ENCODE measurements around the gene NRARP. TPM values are rescaled to one million over a fixed set of nuclear protein-coding genes. Genes with fewer than 3 reads are reported as not detected.
A peak's percentile ranks its signal among the peaks of the same experiment; 100 is the strongest.

The NRARP gene
- total RNA-seq, 4 donors from 2014 or later: 4.6 to 12.3 (median 7.2) TPM

DNA sequence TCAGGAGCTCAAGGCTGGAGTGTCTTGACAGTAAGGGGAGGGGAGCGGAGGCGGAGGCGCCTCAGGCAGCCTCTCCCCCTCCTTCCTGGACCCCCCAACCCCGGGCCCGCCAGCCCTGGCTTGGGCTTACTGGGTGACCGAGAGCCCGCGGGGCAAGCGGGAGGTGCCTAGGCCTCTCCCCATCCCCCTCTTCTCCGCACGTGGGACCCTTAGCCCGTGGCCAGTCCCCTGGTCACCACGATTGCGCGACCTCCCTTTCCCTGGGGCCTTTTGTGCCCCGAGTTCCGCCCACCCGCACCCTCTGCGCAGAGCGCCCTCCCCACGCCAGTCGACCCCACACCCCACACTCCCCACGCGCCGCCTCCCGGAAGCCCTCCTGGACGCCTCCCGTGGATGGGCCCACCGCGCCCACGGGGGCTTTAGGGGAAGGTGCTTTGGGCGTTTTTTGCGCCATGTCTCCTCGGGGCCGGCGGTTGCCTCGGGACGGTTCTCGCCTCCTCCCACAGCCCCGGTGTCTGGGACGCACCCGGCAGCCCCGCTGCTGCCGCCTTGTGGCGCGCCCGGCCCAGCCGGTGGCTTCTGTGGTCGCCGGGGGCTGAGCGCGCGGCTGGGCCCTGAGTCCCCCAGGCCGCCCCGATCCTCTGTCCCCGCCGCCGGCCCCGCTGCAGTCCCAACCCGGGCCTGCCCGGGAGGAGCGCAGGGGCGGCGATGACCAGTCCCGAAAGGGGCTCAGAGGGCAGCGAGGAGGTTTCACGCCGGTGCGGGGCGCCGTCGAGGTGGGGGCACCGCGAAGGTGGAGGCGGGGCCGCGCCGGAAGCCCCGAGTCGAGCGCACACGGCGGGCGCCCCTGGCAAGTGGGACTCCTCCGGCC is 21.4 kb downstream of the NRARP start:
- DNase-seq (ENCODE audit: low spot score) (no peak), ATAC-seq (ENCODE audit: low FRiP score) (no peak)
- TF ChIP-seq, protein P1, sequence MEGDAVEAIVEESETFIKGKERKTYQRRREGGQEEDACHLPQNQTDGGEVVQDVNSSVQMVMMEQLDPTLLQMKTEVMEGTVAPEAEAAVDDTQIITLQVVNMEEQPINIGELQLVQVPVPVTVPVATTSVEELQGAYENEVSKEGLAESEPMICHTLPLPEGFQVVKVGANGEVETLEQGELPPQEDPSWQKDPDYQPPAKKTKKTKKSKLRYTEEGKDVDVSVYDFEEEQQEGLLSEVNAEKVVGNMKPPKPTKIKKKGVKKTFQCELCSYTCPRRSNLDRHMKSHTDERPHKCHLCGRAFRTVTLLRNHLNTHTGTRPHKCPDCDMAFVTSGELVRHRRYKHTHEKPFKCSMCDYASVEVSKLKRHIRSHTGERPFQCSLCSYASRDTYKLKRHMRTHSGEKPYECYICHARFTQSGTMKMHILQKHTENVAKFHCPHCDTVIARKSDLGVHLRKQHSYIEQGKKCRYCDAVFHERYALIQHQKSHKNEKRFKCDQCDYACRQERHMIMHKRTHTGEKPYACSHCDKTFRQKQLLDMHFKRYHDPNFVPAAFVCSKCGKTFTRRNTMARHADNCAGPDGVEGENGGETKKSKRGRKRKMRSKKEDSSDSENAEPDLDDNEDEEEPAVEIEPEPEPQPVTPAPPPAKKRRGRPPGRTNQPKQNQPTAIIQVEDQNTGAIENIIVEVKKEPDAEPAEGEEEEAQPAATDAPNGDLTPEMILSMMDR (IDR thresholded peaks at IDR 0.05): no peak

DNA sequence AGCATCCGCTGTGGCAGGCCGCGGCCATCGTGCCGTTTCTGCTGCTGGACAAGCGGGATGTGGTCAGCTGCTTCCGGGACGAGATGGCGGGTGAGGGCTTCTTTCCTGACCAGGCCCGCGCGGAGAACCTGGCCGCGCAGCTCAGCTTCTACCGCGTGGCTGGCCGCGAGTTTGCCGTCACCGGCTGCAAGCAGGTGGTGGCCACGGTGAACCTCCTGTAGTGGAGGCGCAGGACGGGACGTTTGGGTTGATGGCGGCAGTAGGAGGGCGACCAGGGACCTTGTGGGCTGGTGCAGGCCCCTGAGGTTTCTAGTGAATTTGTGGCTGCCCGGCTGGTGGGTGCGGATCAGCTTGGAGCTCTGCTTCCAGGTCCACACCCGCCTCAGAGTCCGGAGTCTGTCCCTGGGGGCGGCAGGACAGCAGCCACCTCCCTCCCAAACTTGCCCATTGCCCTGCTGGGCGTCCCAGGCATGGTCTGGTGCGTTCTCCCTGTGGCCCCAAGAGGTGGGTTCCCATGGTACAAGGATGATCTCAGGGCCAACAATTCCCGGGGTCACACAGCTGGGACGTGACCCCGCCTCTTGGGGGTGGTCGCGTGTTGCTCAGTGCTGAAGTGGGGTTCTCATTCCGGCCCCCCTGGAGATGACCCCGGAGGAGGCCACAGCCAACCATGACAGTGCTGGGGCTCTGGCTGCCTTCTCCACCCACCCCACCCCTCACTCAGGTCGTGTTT is 22.2 kb downstream of the NRARP start:
- no peak for ATAC-seq (ENCODE audit: low FRiP score)
- TF ChIP-seq, protein P1 (IDR thresholded peaks at IDR 0.05): no peak
- DNase-seq (ENCODE audit: low spot score): no peak

DNA sequence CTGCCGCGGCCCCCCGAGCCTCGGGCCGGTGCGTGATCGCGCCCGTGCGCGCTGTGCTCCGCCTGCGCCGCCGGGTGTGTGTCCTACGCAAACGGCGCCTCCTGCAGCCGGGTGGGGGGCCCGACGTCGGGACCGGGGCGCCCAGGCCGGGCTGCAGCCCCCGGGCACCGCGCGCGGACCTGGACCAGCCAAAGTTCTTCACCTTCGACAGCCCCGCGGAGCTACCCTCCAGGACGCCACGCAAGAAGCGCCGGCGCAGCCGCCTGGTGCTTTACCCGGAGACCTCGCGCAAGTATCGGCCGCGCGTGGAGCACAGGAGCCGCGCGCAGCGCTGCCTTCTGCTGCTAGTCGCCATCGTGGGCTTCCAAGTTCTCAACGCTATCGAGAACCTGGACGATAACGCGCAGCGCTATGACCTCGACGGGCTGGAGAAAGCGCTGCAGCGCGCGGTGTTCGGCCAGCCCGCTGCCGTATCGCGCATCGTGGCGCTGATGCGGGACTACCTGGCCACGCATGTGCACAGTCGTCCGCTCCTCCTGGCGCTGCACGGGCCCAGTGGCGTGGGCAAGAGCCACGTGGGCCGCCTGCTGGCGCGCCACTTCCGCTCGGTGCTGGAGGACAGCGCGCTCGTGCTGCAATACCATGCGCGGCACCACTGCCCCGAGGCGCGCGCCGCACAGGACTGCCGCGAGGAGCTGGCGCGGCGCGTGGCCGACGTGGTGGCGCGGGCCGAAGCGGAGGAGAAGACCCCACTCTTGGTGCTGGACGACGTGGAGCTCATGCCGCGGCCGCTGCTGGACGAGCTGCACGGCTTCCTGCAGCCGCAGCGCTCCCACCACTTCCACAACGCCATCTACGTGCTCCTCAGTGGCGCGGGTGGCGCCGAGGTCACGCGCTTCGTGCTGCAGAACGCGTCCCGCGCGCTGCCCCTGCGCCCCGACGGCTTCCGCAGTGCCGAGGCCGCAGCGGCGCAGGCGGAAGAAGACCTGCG is 23.1 kb downstream of the NRARP start:
- TF ChIP-seq, protein P1 (IDR thresholded peaks at IDR 0.05): no peak
- ATAC-seq (ENCODE audit: low FRiP score) (no peak), DNase-seq (ENCODE audit: low spot score) (no peak)

DNA sequence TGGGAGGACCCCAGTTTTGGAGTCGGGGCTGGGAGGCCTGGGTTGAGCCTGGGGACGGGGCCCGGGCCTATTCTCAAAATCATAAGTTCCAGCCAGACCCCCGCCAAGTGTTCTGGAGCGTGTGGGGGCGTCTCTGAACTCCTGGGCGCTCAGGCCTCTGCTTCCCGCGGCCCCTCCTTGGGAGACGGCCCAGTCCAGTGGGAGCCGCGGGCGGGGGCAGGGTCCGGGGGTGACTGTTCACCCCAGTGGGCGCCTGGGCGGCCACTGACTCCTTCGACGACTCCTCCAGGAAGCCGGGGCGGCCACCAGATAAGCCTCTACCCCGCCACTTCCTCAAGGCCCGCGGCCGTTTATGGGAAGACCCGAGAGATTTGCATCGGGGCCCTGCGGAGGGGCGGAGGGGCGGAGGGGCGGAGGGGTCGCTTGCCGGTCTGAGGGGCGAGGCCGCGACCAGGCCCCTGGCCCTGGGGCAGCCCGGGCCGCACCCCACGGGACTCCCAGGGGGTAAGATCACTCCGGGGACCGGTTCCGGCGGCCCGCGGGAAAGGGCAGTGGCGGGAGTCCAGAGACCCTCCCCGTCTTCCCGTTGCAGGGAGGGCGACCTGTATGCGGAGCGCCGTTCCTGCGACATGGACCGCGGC is 23.9 kb downstream of the NRARP start:
- TF ChIP-seq, protein P1 (IDR thresholded peaks at IDR 0.05): no peak
- ATAC-seq (ENCODE audit: low FRiP score) (peak; percentile 10), DNase-seq (ENCODE audit: low spot score) (no peak)

DNA sequence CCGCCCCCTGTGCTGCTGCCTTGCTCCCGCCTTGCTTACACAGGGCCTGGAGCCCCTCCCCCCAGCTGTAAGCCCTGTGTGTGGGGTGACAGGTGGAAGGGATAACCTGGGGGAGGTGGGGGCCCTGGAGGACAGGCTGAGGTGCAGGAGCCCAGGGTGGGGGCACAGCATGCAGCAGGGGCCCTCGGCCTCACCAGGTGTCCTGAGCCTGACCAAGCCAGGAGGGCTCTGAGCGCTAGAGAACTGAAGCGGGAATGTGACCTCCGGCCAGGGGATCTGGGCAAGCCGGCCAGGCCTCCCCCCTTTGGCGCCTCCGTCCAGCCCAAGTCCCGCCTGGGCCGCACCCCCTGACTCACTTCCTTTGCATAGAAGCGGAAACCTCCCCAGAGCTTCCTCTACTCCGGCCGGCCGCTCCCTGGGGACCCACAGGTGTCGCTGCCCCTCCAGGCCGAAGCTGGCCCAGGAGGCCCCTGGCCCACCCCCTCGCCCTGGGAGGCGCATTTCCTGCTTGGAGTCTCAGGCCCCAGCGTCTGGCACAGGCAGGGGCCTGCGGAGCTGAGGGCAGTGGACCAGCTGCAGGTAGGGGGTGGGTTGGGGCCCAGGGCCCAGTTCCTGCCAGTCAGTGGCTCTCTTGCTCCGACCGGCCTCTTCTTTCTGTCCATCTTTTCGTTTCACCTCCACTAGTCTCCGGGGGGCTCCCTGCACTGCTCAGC is 24.6 kb downstream of the NRARP start, which contains the start of gene TOR4A:
Gene TOR4A (plus strand): TSS at position 398 of the 713 bp plus-strand sequence. CDS start 964 bp downstream, outside the sequence.
- ATAC-seq (ENCODE audit: low FRiP score) (peak; percentile 83), DNase-seq (ENCODE audit: low spot score) (peak; percentile 79)
- TF ChIP-seq, protein P1 (IDR thresholded peaks at IDR 0.05): no peak

Measured in omental fat pad (tissue), 4 donors.